ENCODE data around the gene EEF1B2. TPM values are rescaled to one million over a fixed set of nuclear protein-coding genes. Genes with fewer than 3 reads are reported as not detected.
"Not testable (repeated sequence)": the region's sequence is repeated elsewhere in the genome, so short reads cannot be mapped to it uniquely, and the experiment has no call there.

Gene EEF1B2
- total RNA-seq, 1 donor from 2014 or later = 614 TPM

DNA sequence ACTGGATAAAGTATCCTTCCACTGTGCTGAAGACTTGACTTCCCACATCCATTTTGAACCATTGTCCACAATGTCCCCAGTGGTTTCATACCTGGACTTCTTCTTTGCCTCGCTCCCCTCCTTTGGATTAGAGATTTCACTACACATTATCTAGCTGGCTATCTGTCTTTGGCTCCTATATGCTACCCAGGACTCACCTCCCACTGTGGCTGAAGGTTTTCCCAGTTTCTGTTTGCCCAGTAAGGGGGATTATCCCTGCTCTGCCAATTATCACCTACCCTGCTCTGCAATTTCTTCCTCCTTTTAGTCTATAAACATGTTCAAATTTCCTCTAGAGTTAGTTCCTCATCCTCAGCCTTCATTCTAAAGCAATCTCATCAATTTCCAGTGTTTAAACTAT, 9.5 kb upstream of the EEF1B2 start:
- no peaks in the 10 kb centered on the region for H3K9me3 Mint-ChIP-seq
- H3K27me3 Mint-ChIP-seq (ENCODE audit: low read depth) = no peaks in the 10 kb centered on the region
- no peak for DNase-seq (ENCODE audit: low read depth, low spot score)
- TF ChIP-seq, protein P1, sequence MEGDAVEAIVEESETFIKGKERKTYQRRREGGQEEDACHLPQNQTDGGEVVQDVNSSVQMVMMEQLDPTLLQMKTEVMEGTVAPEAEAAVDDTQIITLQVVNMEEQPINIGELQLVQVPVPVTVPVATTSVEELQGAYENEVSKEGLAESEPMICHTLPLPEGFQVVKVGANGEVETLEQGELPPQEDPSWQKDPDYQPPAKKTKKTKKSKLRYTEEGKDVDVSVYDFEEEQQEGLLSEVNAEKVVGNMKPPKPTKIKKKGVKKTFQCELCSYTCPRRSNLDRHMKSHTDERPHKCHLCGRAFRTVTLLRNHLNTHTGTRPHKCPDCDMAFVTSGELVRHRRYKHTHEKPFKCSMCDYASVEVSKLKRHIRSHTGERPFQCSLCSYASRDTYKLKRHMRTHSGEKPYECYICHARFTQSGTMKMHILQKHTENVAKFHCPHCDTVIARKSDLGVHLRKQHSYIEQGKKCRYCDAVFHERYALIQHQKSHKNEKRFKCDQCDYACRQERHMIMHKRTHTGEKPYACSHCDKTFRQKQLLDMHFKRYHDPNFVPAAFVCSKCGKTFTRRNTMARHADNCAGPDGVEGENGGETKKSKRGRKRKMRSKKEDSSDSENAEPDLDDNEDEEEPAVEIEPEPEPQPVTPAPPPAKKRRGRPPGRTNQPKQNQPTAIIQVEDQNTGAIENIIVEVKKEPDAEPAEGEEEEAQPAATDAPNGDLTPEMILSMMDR (conservative IDR thresholded peaks at IDR 0.05) = no peak
- H3K4me1 Mint-ChIP-seq = peaks cover 5% of the 10 kb centered on the region
- peaks cover 4% of the 10 kb centered on the region for H3K36me3 Mint-ChIP-seq (ENCODE audit: low read depth)
- no peak overlapping the region for H3K27ac Mint-ChIP-seq (ENCODE audit: unreplicated experiment)
- no peak overlapping the region for H3K4me3 Mint-ChIP-seq

DNA sequence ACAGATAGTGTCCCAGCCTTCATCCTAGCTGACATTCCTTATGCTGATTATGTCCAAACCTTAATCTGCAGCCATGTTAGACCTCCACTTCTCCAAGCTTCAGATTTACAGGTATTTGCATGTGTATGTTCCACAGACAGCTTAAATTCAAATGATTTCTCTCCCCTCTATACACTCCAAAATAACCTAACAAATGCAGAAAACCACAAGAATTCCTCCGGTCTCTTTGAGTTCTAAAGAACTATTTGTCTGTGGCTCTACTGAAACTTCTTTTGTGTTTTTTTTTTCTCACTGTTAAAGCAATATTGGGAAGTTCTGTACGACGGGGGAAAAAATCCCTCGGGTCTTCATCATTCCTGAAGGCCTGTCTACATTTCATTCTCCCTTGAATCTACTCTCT, 9.1 kb upstream of the EEF1B2 start:
- no peaks in the 10 kb centered on the region for H3K9me3 Mint-ChIP-seq
- no peak overlapping the region for H3K27ac Mint-ChIP-seq (ENCODE audit: unreplicated experiment)
- H3K36me3 Mint-ChIP-seq (ENCODE audit: low read depth) = peaks cover 4% of the 10 kb centered on the region

DNA sequence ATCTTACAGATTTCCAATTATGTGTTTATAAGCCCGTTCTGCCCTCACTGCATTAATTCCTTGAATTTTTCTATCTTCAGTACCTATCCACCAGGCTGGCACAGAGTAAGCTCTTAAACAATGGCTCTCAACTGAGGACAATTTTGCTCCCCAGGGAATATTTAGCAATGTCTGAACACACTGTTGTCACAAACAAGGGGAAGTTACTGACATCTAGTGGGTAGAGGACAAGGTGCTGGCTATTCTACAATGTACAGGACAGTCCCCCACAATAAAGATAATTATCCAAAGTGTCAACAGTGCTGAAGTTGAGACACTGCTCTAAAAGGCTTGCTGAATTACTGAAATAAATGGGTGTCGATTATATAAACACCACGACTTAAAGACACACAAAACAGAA, 5.5 kb upstream of the EEF1B2 start:
- DNase-seq (ENCODE audit: low read depth, low spot score) = no peak

More for the DNA sequence above, 9.1 kb upstream of the EEF1B2 start:
- Mint-ChIP-seq H3K4me1 (peaks cover 5% of the 10 kb centered on the region), H3K27me3 (ENCODE audit: low read depth) (no peaks in the 10 kb centered on the region), H3K4me3 (no peak overlapping the region)
- TF ChIP-seq, protein P1 (conservative IDR thresholded peaks at IDR 0.05) = no peak
- DNase-seq (ENCODE audit: low read depth, low spot score) = no peak

DNA sequence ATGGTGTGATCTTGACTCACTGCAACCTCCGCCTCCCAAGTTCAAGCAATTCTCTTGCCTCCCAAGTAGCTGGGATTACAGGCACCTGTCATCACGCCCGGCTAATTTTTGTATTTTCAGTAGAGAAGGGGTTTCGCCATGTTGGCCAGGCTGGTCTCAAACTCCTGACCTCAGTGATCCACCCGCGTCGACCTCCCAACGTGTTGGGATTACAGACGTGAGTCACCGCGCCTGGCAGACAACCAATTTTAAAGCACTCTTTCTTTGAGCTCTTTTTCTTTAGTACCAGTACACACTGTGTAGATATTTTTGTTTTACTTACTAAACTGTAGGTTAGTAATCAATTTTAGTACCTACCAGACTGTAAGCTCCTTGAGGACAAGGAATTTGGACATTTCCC, 2.7 kb upstream of the EEF1B2 start:
- Mint-ChIP-seq H3K4me3 (peak overlapping the region; percentile 100), H3K4me1 (peaks cover 48% of the 10 kb centered on the region), H3K36me3 (ENCODE audit: low read depth) (peaks cover 23% of the 10 kb centered on the region)
- H3K27ac Mint-ChIP-seq (ENCODE audit: unreplicated experiment); DNase-seq (ENCODE audit: low read depth, low spot score); H3K27me3 Mint-ChIP-seq (ENCODE audit: low read depth); H3K9me3 Mint-ChIP-seq: not testable (repeated sequence)

More for the DNA sequence above, 5.5 kb upstream of the EEF1B2 start:
- TF ChIP-seq, protein P1 (conservative IDR thresholded peaks at IDR 0.05) = no peak
- Mint-ChIP-seq H3K27me3 (ENCODE audit: low read depth) (no peaks in the 10 kb centered on the region), H3K9me3 (peaks cover 2% of the 10 kb centered on the region), H3K36me3 (ENCODE audit: low read depth) (peaks cover 11% of the 10 kb centered on the region), H3K4me3 (peak overlapping the region; percentile 61), H3K27ac (ENCODE audit: unreplicated experiment) (no peak overlapping the region), H3K4me1 (peaks cover 25% of the 10 kb centered on the region)

DNA sequence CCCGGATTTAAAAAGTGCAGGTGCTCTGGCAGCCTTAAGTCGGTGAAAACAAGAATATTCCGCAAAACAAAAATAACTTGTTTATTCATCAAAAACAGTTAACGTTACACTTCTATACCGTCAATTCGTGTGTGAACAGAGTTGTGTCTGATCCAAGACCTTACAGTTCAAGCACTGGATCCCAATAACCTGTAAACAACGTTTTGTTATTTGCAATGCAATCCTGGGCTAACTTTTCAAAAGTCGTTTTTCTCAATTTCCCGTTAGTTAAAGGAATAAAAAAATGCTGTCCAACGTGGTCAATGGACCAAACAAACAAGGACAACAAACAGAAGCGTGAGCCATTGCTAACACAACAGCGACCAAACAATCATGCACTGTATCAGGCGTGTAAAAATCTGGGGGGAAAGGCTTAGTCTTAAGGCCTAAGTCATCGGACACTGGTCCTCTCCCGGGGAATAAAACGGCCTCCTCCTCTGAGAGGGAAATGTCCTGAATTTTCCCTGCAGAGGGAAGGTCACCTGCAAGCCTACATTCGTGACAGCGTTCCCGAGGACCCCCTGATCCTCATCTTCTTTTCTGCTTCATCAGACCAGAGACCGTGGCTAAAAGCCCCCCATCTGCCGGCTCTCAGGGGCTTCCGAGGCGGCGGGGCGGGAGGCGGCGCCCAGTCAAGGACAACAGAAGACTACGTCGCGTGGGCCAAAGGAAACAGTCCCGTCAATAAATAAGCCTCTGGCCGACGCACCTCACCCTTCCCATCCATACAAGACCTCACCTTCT, 941 bp upstream of the EEF1B2 start:
- peaks cover 58% of the 10 kb centered on the region for H3K4me1 Mint-ChIP-seq
- H3K9me3 Mint-ChIP-seq = peaks cover 2% of the 10 kb centered on the region
- TF ChIP-seq, protein P1 (conservative IDR thresholded peaks at IDR 0.05) = no peak
- H3K27ac Mint-ChIP-seq (ENCODE audit: unreplicated experiment) = peak overlapping the region; percentile 99
- no peak for DNase-seq (ENCODE audit: low read depth, low spot score)
- peak overlapping the region; percentile 100 for H3K4me3 Mint-ChIP-seq
- no peaks in the 10 kb centered on the region for H3K27me3 Mint-ChIP-seq (ENCODE audit: low read depth)
- peaks cover 23% of the 10 kb centered on the region for H3K36me3 Mint-ChIP-seq (ENCODE audit: low read depth)

DNA sequence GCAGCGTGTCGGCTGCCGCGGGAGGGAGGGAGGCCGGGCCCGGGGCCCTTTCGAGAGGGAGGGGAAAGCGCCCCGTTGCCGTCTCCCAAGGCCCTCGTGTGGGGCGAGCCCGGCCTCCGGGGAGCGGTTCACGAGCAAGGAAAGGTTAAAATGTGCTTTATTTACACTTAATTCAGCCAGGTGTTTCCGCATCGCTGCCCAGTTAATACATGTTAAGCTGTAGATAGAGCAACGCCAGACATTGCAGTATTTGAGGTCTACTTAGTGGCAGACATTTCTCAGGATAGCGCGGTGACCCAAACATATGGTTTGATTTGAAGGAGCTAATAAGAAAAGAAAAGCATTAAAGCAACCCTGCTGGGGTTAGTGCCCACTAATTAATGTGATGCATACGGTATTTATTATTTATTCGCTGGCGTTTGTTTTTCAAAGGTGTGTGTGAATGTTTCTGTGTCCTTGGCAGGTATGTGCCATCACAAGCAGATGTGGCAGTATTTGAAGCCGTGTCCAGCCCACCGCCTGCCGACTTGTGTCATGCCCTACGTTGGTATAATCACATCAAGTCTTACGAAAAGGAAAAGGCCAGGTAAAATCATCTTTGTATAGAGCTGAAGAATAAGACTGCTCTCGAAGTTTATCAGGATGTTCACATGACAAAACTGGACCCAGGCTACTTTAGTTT, 571 bp downstream of the EEF1B2 start:
- Mint-ChIP-seq H3K4me3 (peak overlapping the region; percentile 100), H3K27ac (ENCODE audit: unreplicated experiment) (no peak overlapping the region), H3K4me1 (peaks cover 58% of the 10 kb centered on the region), H3K9me3 (peaks cover 2% of the 10 kb centered on the region), H3K36me3 (ENCODE audit: low read depth) (peaks cover 27% of the 10 kb centered on the region), H3K27me3 (ENCODE audit: low read depth) (no peaks in the 10 kb centered on the region)
- DNase-seq (ENCODE audit: low read depth, low spot score) = no peak
- TF ChIP-seq, protein P1 (conservative IDR thresholded peaks at IDR 0.05) = no peak

All from neural crest cell (in vitro differentiated cells).